Stimulated activated CD4-positive, alpha-beta T cell treated with anti-CD3 and anti-CD28 coated beads, Interleukin-4, amount 100 ng/mL, for 4 hours (primary cell): ENCODE results near the gene ZNRD2.

Experiments
- DNase-seq, 2 experiments: peaks; one replicate each; pipeline ENCODE4 v3.0.0-alpha.2; 2020

The ZNRD2 gene

DNA sequence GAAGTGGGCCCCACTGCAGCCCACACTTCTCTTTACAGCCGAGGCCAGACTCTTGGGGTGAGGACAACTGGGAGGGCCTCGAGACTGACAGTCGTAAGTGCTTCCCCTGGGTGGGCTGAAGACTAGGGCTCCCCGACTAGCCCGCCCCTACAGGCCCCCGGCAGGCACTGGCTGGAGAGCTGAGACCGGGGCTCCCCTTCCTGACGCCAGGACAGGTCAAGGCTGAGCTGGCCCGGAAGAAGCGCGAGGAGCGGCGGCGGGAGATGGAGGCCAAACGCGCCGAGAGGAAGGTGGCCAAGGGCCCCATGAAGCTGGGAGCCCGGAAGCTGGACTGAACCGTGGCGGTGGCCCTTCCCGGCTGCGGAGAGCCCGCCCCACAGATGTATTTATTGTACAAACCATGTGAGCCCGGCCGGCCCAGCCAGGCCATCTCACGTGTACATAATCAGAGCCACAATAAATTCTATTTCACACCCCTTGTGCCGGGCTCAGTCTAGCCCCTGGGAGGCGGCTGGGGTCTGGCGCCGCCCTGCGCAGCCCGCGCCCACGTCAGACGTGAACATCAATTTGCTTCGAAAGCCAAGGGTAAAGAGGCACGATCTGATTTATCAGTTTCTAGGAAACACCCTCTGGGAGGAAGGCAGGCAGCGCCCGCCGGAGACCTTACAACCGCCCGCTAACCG is 31.9 kb upstream of the ZNRD2 start:
- DNase-seq = no peak

DNA sequence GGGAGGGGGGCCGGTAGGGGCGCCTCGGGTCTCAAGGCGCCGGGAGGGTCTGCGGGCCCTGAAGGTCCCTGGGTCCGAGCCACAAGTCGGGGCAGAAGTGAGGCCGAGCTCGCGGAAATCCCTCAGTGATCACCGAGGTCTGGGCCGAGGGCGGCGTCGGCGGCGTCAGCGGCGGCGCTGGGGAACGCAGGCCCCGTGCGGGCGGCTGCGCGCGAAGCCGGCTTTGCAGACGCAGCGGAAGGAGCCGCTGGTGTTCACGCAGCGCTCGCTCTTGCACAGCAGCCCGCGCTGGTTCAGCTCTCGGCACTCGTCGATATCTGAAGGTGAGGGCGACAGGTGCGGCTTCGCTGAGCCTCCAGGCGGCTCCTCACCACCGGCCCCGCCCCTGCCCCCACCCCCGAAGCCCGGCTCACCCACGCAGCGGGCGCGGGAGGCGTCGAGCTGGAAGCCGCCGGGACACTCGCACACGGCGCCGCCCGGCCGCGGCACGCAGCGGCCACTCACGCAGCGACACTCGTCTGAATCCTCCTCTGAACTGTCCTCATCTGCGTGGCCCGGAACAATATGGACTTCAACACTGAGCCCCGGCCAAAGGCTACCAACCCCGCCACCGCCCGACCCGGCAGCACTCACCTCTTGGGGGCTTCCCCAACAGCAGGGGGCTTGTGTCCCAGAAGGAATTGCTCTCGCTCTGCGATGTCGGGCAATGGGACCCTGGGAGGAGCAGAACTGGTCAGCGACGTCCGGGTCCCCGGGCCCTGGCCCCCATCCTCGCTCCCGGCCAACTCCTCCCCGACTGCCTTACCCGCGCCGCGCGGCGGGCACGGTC is 31.1 kb upstream of the ZNRD2 start:
- no peak for DNase-seq

DNA sequence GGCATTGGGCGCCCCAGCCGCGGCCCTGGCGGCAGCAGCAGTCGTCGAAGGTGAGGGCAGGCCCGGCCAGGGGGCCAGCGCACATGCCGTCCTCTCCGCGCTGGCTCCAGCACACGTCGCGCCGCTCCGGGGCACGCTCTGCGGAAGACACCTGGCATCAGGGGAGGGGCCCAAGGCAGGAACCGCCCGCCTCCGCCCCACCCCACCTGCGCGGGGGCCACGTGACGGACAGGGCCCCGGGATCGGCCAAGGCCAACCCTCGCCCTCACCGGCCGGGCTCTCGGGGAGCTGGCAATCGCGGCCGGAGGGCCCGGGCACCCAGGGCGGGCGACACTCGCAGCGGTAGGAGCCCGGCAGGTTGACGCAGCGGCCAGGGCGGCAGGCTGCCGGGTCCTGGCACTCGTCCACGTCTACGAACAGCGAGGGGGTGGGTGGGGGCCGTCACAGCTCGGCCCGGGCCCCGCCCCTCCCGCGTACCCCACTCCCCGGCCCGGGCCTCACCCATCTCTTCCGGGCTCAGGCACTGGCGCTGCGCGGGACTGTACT is 30.5 kb upstream of the ZNRD2 start:
- no peak for DNase-seq

DNA sequence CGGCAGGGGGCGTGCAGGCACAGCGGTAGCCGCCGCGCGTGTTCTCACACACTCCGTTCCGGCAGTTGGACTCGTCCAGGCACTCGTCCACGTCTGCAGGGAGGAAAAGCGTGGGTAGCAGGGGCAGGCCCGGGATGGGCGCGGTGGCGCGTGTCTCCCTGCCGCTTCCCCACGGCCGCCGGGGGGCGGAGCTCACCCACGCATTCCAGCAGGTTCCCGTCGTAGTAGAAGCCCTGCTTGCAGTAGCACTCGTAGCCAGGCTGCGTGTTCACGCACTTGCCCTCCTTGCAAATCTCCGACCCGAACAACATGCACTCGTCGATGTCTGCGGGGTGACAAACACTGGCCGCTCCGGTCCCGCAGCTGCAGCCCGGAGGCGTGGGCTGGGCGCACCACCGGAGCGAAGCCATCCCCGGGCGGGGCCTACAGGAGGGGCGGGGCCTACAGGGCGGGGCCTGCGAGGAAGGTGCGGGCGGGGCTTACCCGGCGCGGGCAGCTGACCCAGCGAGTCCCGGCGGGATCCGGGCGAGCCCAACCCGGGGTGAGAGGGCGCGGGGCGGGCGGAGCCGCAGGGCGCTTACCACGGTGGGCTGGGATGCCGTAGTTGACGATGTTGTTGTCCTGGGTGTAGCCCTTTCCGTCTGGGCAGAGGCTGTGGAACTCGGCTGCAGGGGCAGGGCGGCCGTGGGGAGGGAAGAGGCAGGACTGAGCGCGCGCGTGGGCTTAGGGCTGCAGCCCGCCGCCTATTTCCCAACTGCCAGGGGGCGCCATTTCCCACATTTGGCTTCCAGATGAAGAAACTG is 29.8 kb upstream of the ZNRD2 start:
- DNase-seq = peak; percentile 81 to 84

DNA sequence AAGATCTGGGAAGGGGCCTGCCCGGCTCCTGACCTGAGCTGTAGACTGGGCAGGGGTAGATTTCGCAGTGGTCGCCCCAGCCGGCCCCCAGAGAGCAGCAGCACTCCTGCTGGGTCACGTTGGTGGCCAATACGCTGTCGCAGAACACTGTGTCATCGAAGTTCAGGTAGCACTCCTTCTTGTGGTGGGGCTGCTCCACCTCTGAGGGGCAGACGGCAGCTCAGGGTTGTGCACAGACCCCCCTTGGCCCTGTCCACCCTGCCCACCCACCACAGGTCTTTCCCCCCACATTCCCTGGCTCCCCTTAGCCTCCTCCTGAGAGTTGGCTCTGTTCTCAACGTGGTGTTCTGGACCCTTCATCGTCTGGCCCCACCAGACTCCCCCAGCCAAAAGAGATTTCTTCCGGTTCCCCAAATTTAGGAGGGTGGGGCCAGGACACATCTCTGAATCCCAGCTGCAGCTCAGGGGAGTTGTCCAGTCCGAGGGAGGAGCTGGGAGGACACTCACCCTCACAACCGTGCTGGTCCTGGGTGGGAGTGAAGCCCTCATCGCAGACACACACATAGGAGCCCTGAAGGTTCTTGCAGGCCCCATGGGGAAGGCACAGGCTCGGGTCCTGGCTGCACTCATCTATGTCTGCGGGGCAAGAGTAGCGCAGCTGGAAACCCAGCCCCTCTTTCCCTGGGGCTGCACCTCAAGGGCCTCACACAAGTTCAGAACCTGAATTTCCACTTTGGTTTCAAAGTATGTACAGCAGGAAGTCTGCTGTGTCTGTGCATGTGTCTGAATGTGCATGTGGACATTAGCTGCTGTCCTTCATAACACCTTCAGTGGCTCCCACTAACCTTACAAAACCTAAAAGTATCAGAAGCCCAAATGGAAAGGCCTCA is 28.9 kb upstream of the ZNRD2 start:
- no peak for DNase-seq

DNA sequence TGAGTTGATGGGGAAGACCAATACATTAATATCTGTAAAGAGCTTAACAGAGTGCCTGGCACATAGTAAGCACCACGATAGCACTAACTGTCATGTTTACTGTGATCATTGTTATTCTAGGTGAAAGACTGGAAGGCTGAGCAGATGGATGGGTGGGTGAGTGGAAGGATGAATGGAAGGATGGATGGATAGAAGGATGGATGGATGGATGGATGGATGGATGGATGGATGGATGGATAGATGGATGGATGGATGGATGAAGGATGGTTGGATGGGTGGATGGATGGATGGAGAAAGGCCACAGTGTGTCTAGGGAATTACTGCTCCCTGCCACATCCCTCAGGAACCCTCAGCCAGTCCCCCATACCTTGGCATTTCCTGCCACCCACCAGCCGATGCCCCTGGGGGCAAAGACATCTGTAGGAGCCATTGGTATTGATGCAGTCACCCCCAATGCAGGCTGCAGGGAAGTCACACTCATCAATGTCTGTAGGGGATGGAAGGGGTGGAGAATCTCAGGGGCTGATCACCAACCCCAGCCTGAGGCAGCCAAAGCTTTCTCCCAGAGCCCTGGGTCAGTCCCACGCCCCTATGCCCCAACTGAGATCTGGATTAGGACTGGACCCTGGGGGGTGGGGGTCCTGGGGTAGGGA is 27.4 kb upstream of the ZNRD2 start:
- no peak for DNase-seq

DNA sequence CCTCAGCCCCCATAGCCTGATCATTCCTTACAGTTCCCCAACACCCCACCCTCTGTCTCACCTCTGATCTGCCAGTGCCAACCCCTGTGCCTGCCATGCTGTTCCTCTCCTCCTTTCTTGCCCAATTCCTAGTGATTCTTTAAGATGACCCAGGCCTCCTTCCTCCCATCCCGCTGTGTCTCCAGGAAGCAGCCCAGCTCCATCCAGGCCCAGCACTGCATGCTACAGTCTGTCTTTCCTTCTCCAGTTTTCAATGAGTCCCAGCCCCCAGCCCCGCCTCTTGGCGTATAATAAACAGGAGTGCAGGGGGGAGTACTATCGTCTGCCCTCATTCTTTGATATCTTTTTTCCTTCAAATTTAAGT is 24.4 kb upstream of the ZNRD2 start:
- no peak for DNase-seq

DNA sequence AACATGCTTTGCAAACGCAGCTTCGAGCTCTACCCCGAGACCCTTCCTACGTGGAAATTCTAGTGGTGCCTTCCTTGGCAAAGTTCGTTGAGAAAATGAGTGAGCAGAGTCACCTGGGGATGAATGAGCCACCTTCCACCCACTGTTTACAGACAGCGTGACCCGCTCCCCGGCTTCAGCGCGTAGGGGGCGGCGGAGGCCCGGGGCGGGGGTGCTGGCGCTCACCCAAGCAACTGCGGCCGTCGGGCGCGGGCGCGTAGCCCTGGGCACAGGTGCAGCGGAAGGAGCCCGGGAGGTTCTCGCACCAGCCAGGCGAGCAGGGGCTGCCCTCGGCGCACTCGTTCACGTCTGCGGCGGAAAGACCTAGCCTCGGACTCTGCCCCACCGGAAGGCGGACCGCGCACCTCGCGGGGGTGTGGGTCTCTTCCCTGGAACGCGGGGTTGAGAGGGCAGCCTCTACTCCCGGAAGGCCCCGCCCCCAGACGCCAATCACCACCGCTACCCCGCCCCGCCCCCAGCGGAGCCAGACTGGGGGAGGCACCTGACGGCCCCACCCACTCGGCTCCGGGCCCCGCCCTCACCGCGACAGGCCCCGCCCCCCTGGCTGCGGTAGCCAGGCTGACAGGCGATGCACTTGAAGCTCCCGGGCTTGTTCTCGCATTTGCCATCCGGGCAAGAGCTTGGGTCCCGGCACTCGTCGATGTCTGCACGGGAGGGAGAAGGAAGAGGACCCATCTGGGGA is 23.9 kb upstream of the ZNRD2 start:
- peak; percentile 97 to 100 for DNase-seq

DNA sequence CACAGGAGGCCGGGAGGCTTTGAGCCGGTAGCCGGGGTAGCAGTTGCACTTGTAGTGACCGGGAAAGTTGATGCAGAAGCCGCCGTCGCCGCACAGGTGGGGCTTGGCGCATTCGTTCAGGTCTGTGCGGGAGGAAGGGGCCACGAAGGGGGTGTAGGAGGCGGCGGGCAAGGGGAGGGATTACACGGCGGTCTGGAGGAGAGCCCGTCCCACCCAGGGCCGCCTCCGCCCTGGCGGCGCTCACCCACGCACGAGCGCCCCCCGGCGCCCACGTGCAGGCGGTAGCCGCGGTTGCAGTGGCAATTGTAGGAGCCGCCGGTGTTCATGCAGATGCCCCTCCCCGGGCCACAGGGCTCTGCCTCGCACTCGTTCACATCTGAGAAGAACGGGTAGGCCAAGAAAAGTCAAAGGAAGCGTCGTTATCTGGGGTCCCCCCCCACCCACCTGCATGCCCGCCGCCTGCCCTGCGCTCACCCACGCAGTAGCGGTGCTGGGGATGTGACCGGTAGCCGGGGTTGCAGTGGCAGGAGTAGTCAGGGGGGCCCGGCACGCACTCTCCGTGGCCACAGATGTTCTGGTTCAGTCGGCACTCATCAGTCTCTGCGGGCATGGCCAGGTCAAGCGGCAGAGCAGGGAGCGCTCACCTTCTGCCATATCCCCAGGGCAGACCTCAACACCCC is 22.7 kb upstream of the ZNRD2 start:
- DNase-seq = no peak

DNA sequence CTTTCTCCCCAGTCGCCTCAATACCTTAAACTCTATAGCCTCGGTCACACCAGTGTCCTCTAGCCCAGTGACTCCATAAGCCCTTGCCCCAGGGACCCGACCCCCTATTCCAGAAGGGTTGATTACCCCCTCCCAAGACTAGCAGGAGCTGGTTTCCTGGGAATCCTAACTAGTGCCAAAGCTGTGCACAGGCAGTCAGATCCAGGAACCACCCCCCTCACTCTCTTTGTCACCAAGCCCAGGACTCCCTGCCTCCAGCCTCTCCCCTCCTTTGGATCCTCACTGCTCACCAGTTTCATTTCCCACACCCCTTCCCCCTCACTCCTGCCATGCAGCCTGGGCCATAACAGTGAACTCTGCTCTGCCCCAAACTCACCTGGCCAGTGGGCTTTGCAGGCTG is 21.9 kb upstream of the ZNRD2 start:
- no peak for DNase-seq

DNA sequence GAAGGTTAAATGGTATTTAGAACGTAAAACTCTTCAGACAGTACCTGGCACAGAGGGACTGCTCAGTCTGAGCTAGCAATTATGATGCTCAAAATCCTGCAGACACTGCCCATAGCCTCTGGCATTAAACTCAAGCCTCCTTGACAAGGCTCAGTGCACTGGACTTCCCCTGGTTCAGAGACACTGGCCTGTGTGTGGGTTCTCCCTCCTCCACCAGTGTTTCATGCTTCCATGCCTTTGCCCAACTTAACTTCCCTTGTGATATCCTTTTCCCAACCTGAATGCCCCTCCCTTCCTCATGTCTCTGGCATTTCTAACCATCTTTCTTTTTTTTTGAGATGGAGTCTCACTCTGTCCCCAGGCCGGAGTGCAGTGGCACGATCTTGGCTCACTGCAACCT is 21.2 kb upstream of the ZNRD2 start:
- DNase-seq = no peak

DNA sequence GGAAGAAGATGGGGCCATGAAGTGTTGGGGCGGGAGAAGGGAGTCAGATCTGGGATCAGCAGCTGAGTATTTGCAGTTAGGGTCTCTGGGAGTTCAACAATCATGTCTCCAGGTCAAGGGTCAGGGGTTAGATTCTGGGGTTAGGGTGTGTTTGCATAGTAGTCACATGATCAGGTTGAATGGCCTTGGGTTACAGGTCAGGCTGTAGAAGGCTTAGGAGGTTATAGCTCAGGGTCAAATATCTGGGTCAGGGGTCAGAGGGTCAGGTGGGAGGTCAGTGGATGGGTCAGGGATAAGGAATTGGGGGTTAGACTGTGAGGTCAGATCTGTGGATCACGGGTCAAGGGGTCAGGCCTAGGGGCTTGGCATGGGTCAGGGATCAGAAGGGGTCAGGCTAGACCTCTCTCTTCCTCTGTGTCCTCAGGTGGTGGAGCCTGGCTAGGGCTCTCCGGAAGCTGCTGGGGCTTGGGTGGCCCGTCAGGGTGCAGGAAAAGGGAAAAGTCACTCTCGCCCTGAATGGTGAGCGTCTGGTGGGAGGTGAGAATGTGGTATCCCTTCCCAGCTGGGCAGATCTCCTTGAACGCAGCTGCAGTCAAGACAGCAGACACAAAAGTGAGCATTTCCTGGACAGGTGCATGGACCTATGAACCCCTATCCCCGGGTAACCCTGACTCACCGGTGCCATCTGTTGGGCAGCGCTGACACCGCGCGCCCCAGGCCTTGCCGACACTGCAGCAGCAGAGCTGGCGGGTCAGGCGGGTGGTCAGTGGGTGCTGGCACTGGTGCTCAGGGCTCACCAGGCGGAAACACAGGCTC is 18.5 kb upstream of the ZNRD2 start:
- DNase-seq = peak; percentile 46 to 51

DNA sequence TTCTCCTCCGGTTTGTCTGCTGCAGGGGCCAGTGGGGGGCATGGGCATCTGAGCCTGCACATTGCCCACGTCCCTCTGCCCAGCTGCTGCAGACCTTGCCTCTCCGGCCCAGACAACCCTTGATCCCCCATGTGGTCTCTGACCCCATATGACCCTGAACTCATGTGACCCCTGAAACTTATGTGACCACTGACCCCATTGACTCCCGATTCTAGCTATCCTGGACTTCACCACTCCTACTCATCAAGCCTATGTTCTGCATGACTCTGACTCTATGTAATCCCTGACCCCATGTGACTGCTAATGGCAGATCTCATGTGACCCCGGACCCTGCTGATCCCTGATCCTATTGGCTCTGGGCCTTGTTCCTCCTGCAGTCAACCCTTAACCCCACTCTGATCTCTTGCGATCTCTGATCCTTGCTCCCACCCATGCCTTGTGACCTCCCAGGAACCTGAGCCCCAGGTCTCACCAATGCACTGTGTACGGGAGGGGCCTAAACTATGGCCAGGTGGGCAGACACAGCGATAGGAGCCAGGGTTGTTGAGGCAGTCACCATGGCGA is 17.8 kb upstream of the ZNRD2 start:
- DNase-seq = no peak

DNA sequence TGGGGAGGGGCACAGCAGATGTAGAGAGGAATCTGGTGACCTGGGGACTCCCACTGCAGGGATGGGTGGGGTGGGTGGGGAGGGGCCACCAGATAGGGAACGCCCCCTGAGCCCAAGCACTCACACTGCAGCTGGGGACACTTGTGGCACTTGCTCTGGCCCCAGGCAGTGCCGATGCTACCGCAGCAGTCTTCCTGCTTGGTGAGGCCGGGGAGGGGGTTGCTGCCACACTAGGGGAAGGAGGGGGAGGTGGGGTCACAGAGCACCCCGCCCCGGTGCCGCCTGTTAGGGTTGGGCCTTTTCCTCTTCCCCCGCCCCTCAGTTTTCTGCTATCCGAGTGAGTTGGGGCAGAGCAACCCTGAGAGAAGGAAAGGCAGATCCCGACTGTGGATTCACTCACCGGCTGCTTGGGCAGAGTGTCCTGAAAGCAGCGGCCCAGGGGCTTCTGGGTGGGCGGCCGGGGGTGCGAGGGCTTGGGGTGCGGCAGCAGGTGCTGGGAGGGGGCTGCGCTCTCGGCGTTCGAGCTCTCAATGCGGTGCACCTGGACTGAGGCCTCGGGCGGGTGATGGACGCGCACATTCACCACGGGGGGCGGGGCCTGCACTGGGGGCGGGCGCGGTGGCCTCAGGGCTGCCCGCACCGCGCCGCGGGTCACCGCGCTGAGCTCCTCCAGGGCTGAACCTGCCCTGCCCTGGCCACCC is 16.8 kb upstream of the ZNRD2 start:
- DNase-seq = peak; percentile 56 to 68

DNA sequence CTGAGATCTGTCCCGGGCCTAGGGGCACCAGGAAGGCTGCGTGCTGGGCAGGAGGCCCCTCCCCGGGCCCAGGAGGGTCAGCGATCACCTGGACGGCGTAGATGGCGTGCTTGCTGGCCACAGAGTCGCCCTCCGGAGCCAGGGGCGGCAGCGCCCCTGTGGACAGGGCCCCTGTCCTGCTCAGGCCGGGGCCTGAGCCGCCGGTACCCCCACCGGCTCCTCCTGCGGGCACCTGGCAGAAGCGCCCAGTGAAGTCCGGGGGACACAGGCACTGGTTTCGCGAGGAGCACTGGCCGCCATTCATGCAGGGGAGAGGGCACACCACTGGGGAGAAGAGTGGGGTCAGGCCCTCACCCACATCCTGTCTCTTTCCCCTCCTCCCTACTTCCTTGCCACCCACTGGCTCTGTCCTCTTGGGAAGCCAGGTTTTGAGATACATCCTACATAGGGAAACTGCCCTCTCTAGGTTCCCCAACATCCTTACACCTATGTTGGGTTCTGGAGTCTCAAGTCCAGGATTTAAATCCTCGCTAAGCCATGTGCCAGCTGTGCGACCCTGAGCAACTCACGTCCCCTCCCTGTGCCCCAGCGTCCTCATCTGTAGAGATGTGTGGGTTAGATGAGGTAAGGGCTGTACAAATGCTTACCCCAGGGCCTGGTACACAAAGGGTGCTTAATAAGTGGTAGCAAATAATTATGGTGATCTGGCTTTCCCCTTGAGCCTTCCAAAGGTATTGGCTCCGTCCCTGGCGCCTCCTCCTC is 16.0 kb upstream of the ZNRD2 start:
- no peak for DNase-seq

DNA sequence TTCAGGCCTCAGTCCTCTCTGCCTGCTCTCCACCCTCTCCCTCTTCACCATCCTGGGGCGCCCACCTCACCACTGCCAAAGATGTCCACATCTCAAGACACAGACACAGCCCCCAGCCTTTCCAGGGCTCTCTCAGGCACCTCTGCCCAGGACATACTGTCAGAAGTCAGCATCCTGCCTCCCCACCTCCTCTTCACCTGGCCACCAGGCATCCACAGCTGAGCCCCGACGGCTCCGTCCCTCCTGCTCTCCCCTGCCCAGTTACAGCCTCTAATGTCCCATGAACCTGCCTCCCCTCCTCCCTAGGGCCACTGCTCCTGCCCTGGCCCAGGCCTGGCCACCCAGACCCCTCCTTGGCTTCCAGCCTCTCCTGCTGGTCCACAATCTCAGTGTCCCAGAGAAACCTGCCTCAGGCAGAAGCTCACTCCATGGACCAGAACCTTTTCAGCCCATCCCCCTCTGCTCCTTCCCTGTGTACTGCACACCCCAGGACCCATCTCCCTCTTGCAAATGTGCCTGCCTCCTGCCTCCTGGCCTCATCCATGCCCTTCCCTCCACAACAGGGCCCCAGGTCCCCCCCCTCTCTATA is 15.3 kb upstream of the ZNRD2 start:
- no peak for DNase-seq

DNA sequence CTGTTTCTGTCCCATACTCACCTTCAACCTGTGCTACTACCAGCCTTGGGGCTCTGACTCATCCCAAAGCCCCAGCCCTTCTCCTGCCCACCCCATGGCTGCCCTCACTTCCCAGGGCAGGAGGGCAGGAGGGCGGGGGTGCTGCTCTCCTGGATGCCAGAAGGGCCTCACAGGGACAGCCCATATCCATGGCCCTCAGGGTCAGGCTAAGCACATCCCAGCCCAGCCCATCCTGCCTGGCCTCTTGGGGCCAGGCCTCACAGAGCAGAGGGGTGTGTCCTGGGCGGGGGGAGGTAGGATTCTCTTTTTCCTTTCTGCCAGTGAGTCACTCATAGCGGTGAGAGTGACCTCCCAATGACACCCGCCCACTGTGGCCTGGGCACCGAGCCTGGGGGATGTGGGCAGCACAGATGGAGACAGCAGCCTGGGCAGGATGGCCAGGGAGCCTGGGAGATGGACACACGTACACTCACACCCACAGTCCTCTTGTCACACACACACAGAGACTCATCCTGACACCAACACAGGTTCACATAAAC is 14.5 kb upstream of the ZNRD2 start:
- DNase-seq = no peak
